AG09309 (cell line): ENCODE measurements around the gene OASL.

Experiments
- DNase-seq: peaks from one replicate; pipeline ENCODE4 v3.0.0-alpha.2; 2010; ENCODE audit warnings: low read depth
- H3K4me3 ChIP-seq: 2 replicates; pipeline ENCODE4 v1.5.1; 2011; ENCODE audit warnings: mild to moderate bottlenecking, low read depth, low read length, moderate library complexity; ENCODE audit not compliant: control insufficient read depth
- CTCF ChIP-seq: IDR thresholded peaks from 2 replicates; pipeline ENCODE4 v1.5.1; 2011; ENCODE audit warnings: mild to moderate bottlenecking, low read depth, low read length, inconsistent platforms; ENCODE audit not compliant: insufficient read depth, control insufficient read depth; ENCODE audit errors: missing control alignments

The OASL gene

DNA sequence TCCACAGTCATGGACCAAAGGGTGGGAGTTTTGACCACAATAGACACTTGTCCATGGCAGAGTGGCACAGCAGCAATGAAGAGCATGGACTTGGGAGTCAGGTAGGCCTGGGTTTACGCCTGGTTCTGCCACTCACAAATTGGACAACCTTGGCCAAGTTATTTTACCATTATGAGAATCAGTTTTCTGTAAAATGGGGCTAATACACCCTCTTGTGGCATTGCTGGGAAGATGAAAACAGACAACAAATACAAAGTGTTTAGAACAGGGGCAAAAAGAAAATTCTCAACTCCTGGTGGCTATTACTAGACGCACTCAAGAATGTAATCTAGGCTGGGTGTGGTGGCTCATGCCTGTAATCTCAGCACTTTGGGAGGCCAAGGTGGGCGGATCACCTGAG, 25.3 kb downstream of the OASL start:
- DNase-seq: no peak
- TF ChIP-seq CTCF: no peak

GRCh38 chr12:121011820-121012219, 27.2 kb downstream of the OASL start:
- no peak for TF ChIP-seq CTCF
- DNase-seq: no peak
- H3K4me3 ChIP-seq: no peak overlapping the region

More for the DNA sequence above, 25.3 kb downstream of the OASL start:
- no peak overlapping the region for H3K4me3 ChIP-seq

GRCh38 chr12:121010860-121011259, 28.2 kb downstream of the OASL start:
- TF ChIP-seq CTCF: no peak
- no peak overlapping the region for H3K4me3 ChIP-seq
- no peak for DNase-seq

DNA sequence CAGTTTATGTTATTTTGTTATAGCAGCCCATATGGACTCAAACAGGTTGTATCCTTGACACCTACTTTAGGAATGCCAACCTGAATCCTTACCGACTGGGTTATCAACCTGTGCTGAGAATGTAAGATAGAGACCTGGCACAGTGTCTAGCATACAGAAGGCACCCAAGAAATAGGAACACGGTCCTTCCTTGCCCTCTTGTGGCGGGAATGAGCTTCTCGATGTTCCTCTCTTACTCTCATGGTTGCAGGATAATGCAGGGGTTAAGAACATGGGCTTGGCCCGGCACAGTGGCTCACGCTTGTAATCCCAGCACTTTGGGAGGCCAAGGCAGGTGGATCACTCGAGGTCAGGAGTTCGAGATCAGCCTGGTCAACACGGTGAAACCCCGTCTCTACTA, 29.3 kb downstream of the OASL start:
- DNase-seq: no peak
- peak; percentile 55 for TF ChIP-seq CTCF
- no peak overlapping the region for H3K4me3 ChIP-seq

GRCh38 chr12:121008347-121009098, 30.5 kb downstream of the OASL start:
- DNase-seq: no peak
- TF ChIP-seq CTCF: no peak
- no peak overlapping the region for H3K4me3 ChIP-seq

DNA sequence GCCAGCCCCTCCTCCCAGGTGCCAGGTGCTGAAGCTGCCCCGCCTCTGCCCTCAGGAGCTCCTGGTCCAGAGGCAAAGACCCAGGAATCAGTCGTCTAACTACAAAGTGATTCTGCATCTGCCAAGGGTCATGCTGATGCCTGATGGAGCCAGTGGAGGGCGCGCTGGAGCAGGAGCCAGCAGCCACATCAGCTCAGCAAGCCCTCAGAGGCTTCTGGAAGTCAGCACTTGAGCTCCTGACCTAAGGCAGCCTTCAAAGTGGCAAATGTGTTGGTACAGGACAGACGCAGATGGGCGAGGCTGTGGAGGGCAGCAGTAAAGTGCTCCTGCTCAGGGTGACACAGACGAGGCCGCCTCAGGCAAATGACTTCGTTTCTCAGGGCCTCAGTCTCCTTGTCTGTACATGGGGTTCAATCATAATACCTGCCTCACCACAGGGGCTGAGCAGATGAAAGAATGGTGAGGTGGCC, 33.7 kb downstream of the OASL start:
- peak; percentile 75 for TF ChIP-seq CTCF
- H3K4me3 ChIP-seq: no peak overlapping the region
- no peak for DNase-seq
